ENCODE data around the gene FAM124B. TPM values are rescaled to one million over a fixed set of nuclear protein-coding genes. Genes with fewer than 3 reads are reported as not detected.

Gene FAM124B
- total and polyA plus RNA-seq, 11 donors, result 0.34 to 5.1 (median 1.6) TPM

- TF ChIP-seq CTCF (IDR thresholded peaks at IDR 0.05), result no peak
- TF ChIP-seq POLR2A (IDR thresholded peaks at IDR 0.05), result no peak
- no peak overlapping the region for H3K4me3 ChIP-seq
- ATAC-seq, result no peak
- H3K27ac ChIP-seq, result no peak overlapping the region
- intact Hi-C loops (cut with DNase I), result loop anchor here in 2 of 10 donors (5.0 kb wide), 2 partner anchors 80 to 85 kb away; no protein-coding TSS in a partner anchor
- H3K4me1 ChIP-seq, result no peaks in the 10 kb centered on the region
- WGBS, 4 donors, result 76 to 96% (median 84%) methylated on average over 1 of the region's 1 CpG
- no peaks in the 10 kb centered on the region for H3K27me3 ChIP-seq
- no peak for DNase-seq
- no peaks in the 10 kb centered on the region for H3K36me3 ChIP-seq
- no peaks in the 10 kb centered on the region for H3K9me3 ChIP-seq
Observed at GRCh38 chr2:224362094-224362493, 39.8 kb downstream of the FAM124B start.

- Histone ChIP-seq H3K27ac (no peak overlapping the region), H3K4me1 (no peaks in the 10 kb centered on the region), H3K27me3 (no peaks in the 10 kb centered on the region), H3K4me3 (no peak overlapping the region), H3K9me3 (no peaks in the 10 kb centered on the region), H3K36me3 (no peaks in the 10 kb centered on the region)
- intact Hi-C loops (cut with DNase I), result loop anchor here in 3 of 10 donors (2.0 to 5.0 kb wide), 3 partner anchors 81 to 416 kb away; no protein-coding TSS in a partner anchor
- no peak for ATAC-seq
- DNase-seq, result no peak
- 77 to 84% (median 82%) methylated on average over 3 of the region's 3 CpGs for WGBS, 4 donors
- TF ChIP-seq POLR2A (IDR thresholded peaks at IDR 0.05), result no peak
- no peak for TF ChIP-seq CTCF (IDR thresholded peaks at IDR 0.05)
Observed at GRCh38 chr2:224360801-224361251, 41.1 kb downstream of the FAM124B start.

- intact Hi-C loops (cut with DNase I), result loop anchor here in 7 of 10 donors (2.0 to 10.0 kb wide), 7 partner anchors 88 to 1305 kb away; no protein-coding TSS in a partner anchor
- DNase-seq, result no peak
Observed at GRCh38 chr2:224359569-224359968, 42.3 kb downstream of the FAM124B start.

More at GRCh38 chr2:224359569-224359968, 42.3 kb downstream of the FAM124B start:
- Histone ChIP-seq H3K9me3 (no peaks in the 10 kb centered on the region), H3K36me3 (no peaks in the 10 kb centered on the region), H3K4me3 (no peak overlapping the region), H3K27me3 (no peaks in the 10 kb centered on the region), H3K4me1 (no peaks in the 10 kb centered on the region), H3K27ac (no peak overlapping the region)
- ATAC-seq, result no peak
- WGBS, 4 donors, result 59 to 80% (median 70%) methylated on average over 3 of the region's 3 CpGs
- no peak for TF ChIP-seq POLR2A (IDR thresholded peaks at IDR 0.05)
- TF ChIP-seq CTCF (IDR thresholded peaks at IDR 0.05), result peak in 2 of 12 donors; percentile 8 to 19

All from heart left ventricle (tissue), 16 donors.